NT2/D1 (cell line): ENCODE results near the gene BEND3.

Source experiments
- SUZ12 ChIP-seq: IDR thresholded peaks from 2 replicates; pipeline ENCODE4 v1.6.1; 2011; ENCODE audit not compliant: insufficient read length, insufficient read depth; ENCODE audit errors: extremely low read depth
- YY1 ChIP-seq: IDR thresholded peaks from 2 replicates; pipeline ENCODE4 v1.6.1; 2011; ENCODE audit not compliant: insufficient read length, insufficient read depth
- ZNF274 ChIP-seq: IDR thresholded peaks from 2 replicates; pipeline ENCODE4 v1.6.1; 2011; ENCODE audit warnings: mild to moderate bottlenecking, low read depth, low read length

- no peak for TF ChIP-seq SUZ12
- no peak for TF ChIP-seq ZNF274
- no peak for TF ChIP-seq YY1
These were observed 46.4 kb downstream of the BEND3 start for GRCh38 chr6:107068691-107069630.
